Measurements from ENCODE around the gene NSD2.
"Not testable (repeated sequence)": the region's sequence is repeated elsewhere in the genome, so short reads cannot be mapped to it uniquely, and the experiment has no call there.

The NSD2 gene

DNA sequence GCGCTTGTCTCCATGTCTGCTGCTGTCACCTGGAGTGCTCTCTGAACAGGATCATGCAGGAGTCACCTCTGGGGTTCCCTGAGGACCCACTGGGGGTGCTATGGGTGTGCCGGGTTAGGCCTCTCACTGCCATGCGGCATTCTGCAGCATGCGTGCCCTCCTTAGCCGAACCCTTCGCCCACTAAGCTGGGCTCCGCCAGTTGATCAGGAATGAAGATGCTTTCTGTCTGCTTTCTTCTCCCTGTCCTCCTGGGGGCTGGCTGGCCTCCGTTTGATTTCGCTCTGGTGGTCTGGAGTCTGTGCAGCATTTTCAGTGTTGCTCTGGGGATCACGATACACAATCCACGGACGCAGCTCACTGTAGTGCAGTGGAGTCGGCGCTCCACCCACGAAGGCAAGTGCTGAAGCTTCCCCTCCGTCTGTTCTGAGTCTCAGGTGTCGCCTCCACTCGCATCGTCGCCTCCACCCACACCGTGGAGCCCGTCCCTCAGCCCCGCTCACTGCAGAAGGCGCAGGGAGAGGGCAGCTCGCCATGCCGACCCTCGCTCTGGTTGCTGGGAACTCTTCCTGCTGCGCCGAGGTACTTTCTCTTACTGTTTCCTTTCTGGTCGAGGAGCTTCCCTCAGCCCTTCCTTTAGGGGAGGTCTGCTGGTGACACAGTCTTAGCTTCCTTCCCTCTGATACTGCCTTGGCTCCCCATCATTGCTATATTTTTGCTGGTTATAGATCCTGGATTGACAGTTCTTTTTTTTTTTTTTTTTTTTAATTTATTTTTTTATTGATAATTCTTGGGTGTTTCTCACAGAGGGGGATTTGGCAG lies 44.5 kb upstream of the NSD2 start:
- H3K27ac ChIP-seq, result no peak overlapping the region
- TF ChIP-seq CTCF (conservative IDR thresholded peaks at IDR 0.05), result no peak

- TF ChIP-seq CTCF (conservative IDR thresholded peaks at IDR 0.05), result no peak
- H3K27ac ChIP-seq, result no peak overlapping the region
Measured at GRCh38 chr4:1830234-1830633, 41.0 kb upstream of the NSD2 start.

GRCh38 chr4:1830642-1831228 lies 40.5 kb upstream of the NSD2 start:
- no peak for TF ChIP-seq CTCF (conservative IDR thresholded peaks at IDR 0.05)
- no peak overlapping the region for H3K27ac ChIP-seq

DNA sequence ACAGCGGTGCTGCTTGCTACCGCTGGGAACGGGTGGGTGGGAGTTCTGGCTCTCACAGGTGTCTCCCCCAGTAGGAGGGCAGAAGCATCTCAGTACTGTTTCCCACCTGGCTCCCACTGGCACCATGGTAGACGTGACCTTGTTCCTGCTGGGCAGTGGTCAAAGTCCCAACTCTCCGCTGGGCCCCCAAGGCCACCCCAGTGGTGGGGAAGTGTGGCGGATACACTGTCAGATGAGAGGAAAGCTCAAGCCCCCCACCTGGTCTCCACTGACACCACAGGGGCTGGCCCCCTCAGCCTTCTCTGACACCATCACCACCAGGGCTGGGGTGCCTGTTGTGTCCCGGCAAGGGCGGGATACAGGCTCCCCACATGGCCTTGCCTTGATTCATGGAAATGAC lies 39.9 kb upstream of the NSD2 start:
- H3K27ac ChIP-seq, result no peak overlapping the region
- TF ChIP-seq CTCF (conservative IDR thresholded peaks at IDR 0.05), result no peak

- no peak overlapping the region for H3K27ac ChIP-seq
- no peak for TF ChIP-seq CTCF (conservative IDR thresholded peaks at IDR 0.05)
Measured at GRCh38 chr4:1832690-1833089, 38.5 kb upstream of the NSD2 start.

GRCh38 chr4:1833307-1834046 lies 37.7 kb upstream of the NSD2 start:
- no peak for TF ChIP-seq CTCF (conservative IDR thresholded peaks at IDR 0.05)
- no peak overlapping the region for H3K27ac ChIP-seq

DNA sequence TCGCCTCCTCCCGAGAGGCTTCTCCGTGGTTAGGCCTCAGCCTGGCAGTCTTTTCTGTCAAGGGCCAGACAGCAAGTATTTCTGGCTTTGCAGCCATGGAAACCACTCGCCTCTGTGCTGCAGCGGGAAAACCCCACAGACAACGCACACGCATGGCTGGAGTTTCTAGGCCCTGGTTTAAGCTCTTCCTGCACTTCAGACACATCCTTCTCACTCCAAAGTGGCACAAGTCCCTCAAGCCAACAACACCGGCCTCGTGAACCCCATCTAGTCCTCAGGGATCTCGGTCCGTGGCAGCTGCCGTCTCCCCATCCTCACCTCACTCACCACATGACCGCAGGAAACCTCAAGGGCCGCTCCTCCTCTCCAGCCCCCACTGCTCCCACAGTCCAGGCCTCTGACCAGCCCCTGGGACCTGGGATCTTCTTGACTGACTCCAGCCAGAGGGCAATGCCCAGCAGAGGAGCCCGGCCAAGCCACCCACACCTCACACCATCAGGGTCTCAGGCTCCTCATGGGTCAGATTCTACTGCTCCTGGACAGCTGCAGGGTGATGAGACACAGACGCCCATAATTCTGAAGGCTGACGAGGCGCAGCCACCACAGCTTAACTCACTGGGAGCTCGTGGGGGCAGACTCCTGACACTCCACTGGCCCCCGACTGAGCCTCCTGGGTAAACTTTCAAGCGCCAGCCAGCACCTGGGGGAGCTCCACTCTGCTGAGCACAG lies 37.0 kb upstream of the NSD2 start:
- no peak overlapping the region for H3K27ac ChIP-seq
- TF ChIP-seq CTCF (conservative IDR thresholded peaks at IDR 0.05), result no peak

DNA sequence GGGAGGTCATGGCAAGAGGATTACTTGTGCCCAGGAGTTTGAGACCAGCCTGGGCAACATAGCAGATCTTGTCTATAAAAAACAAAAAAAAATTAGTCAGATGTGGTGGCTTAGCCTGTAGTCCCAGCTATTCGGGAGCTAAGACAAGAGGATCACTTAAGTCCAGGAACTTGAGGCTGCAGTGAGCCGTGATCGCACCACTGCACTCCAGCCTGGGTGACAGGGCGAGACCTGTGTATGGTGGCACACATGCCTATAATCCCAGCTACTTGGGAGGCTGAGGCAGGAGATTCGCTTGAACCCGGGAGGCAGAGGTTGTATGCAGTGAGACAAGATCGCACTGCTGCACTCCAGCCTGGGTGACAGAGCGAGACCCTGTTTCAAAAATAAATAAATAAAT lies 35.4 kb upstream of the NSD2 start:
- not testable (repeated sequence) for H3K27ac ChIP-seq

All from VCaP (cell line).